Neural crest cell (in vitro differentiated cells): Measurements from ENCODE around the gene JPH3. TPM values are rescaled to one million over a fixed set of nuclear protein-coding genes. Genes with fewer than 3 reads are reported as not detected.

Experiments used
- DNase-seq: peaks from one replicate; pipeline ENCODE4 v3.0.0; 2021; ENCODE audit warnings: low read depth, mixed read lengths, low spot score
- H3K27ac Mint-ChIP-seq: one replicate; pipeline ENCODE4 v1.8.0; 2021; ENCODE audit warnings: mild to moderate bottlenecking, mixed read lengths; ENCODE audit not compliant: unreplicated experiment
- H3K27me3 Mint-ChIP-seq: 2 replicates; pipeline ENCODE4 v1.8.0; 2021; ENCODE audit warnings: low read depth, mild to moderate bottlenecking, mixed read lengths
- H3K36me3 Mint-ChIP-seq: 2 replicates; pipeline ENCODE4 v1.8.0; 2021; ENCODE audit warnings: low read depth, mild to moderate bottlenecking, mixed read lengths
- H3K4me1 Mint-ChIP-seq: 2 replicates; pipeline ENCODE4 v1.8.0; 2021; ENCODE audit warnings: mixed read lengths
- H3K4me3 Mint-ChIP-seq: one replicate; pipeline ENCODE4 v1.8.0; 2021; ENCODE audit warnings: mild to moderate bottlenecking, mixed read lengths
- H3K9me3 Mint-ChIP-seq: 2 replicates; pipeline ENCODE4 v1.8.0; 2021; ENCODE audit warnings: mixed read lengths
- CTCF ChIP-seq: fragments of 200-600 bp; sonication (generic); conservative IDR thresholded peaks from 2 replicates; pipeline ENCODE4 v1.5.0; 2021; ENCODE audit warnings: antibody characterized with exemption, mild to moderate bottlenecking
- total RNA-seq: library from RNA; stranded (reverse); gene quantifications from 2 replicates; pipeline ENCODE4 v1.2.1, GENCODE V29; 2021

Gene JPH3
- total RNA-seq, 1 donor from 2014 or later, result 9.1 TPM

DNA sequence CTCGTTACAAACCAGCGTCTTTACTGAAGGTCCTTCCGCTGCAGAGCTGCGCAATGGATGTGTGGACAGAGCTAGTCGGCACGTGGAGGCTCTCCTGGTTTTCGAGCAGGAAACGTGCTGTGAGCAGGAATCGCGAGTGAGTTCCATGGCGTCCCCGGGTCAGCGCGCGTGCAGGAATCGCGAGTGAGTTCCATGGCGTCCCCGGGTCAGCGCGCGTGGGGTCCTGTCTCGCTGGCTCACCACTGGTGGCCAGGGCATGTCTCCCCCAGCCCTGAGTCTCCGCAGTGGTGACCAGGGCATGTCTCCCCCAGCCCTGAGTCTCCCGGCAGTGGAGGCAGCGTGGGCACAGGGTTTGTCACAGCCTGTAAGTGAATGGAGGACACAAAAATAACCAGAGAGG is 100.8 kb downstream of the JPH3 start:
- DNase-seq, result no peak
- H3K4me3 Mint-ChIP-seq, result no peak overlapping the region
- no peaks in the 10 kb centered on the region for H3K27me3 Mint-ChIP-seq
- no peaks in the 10 kb centered on the region for H3K9me3 Mint-ChIP-seq
- H3K36me3 Mint-ChIP-seq, result no peaks in the 10 kb centered on the region
- peaks cover 11% of the 10 kb centered on the region for H3K4me1 Mint-ChIP-seq
- H3K27ac Mint-ChIP-seq, result no peak overlapping the region
- TF ChIP-seq CTCF, result no peak

GRCh38 chr16:87703835-87704375 is 101.6 kb downstream of the JPH3 start:
- no peak for TF ChIP-seq CTCF
- H3K4me3 Mint-ChIP-seq, result no peak overlapping the region
- H3K27me3 Mint-ChIP-seq, result no peaks in the 10 kb centered on the region
- DNase-seq, result no peak
- H3K36me3 Mint-ChIP-seq, result peaks cover 2% of the 10 kb centered on the region
- no peak overlapping the region for H3K27ac Mint-ChIP-seq
- no peaks in the 10 kb centered on the region for H3K9me3 Mint-ChIP-seq
- peaks cover 11% of the 10 kb centered on the region for H3K4me1 Mint-ChIP-seq

GRCh38 chr16:87704754-87705353 is 102.5 kb downstream of the JPH3 start:
- no peak for DNase-seq
- Mint-ChIP-seq H3K36me3 (peaks cover 2% of the 10 kb centered on the region), H3K4me1 (peaks cover 11% of the 10 kb centered on the region), H3K9me3 (no peaks in the 10 kb centered on the region), H3K4me3 (no peak overlapping the region), H3K27ac (no peak overlapping the region), H3K27me3 (no peaks in the 10 kb centered on the region)
- no peak for TF ChIP-seq CTCF

DNA sequence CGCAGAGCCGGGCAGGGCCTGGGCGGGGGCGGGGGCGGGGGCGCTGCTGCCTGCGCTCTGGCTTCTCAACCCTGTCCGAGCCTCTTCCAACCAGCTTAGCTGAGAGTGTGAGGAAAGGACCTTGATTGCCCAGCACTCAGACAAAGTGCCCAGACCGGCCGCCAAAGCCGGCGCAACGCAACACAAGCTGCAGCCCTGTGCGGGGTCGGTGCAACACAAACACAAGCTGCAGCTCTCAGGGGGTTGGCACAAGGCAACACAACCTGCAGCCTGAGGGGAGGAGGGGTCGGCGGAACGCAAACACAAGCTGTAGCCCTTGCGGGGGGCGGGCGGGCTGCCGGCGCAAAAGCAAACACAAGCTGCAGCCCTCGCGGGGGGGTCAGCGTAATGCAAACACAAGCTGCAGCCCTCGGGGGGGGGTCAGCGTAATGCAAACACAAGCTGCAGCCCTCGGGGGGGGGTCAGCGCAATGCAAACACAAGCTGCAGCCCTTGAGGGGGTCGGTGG is 103.5 kb downstream of the JPH3 start:
- Mint-ChIP-seq H3K9me3 (no peaks in the 10 kb centered on the region), H3K4me3 (peak overlapping the region; percentile 70), H3K36me3 (peaks cover 2% of the 10 kb centered on the region), H3K4me1 (peaks cover 11% of the 10 kb centered on the region), H3K27me3 (no peaks in the 10 kb centered on the region), H3K27ac (peak overlapping the region; percentile 83)
- DNase-seq, result peak; percentile 22
- no peak for TF ChIP-seq CTCF

DNA sequence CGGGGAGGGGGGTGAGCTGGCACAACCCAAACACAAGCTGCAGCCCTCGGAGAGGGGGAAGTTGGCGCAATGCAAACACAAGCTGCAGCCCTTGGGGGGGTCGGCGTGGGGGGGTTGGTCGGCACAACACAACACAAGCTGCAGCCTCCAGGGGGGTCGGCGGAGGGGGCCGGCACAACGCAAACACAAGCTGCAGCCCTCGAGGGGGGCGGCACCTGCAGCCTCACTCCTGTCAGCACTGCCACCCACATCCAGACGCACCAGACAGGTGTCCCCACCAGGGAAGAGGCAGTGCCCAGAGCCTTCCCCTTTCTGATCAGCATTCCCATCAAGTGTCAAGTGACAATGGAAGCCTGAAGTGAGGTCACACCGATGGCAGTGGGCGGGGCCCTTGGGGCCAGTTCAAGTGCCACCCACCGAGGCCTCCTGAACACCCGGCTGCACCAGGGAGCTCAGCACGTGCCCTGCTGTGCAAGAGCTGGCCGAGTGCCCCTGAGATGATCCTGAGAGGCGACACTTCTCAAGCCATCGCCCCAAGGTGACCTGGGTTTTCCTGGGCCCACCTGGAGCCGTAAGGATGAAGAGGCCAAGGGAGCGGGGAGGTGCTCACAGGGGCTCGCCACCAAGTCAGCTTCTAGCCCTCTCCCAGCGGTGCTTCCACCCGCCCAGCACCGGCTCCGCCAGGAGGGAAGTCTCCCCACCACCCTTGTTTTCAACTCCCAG is 104.1 kb downstream of the JPH3 start:
- Mint-ChIP-seq H3K9me3 (no peaks in the 10 kb centered on the region), H3K4me1 (peaks cover 11% of the 10 kb centered on the region), H3K4me3 (no peak overlapping the region), H3K27me3 (no peaks in the 10 kb centered on the region), H3K36me3 (peaks cover 2% of the 10 kb centered on the region), H3K27ac (no peak overlapping the region)
- TF ChIP-seq CTCF, result no peak
- DNase-seq, result no peak
